ENCODE results near the gene HLF. TPM values are rescaled to one million over a fixed set of nuclear protein-coding genes. Genes with fewer than 3 reads are reported as not detected.

The HLF gene
- total RNA-seq, 1 donor from 2014 or later = 15.1 TPM

GRCh38 chr17:55258578-55259135, 6.1 kb upstream of the HLF start:
- DNase-seq = no peak

- no peak for DNase-seq
These were observed 5.1 kb upstream of the HLF start for GRCh38 chr17:55259684-55260111.

GRCh38 chr17:55261311-55261710, 3.4 kb upstream of the HLF start:
- no peak for DNase-seq

GRCh38 chr17:55263569-55264277, 1.0 kb upstream of the HLF start:
- DNase-seq = no peak

- no peak for DNase-seq
These were observed 499 bp upstream of the HLF start for GRCh38 chr17:55264278-55264644.

GRCh38 chr17:55265311-55266021, 706 bp downstream of the HLF start:
- DNase-seq = peak; percentile 21

- DNase-seq = no peak
These were observed 1.5 kb downstream of the HLF start for GRCh38 chr17:55266051-55266957.

- no peak for DNase-seq
These were observed 2.4 kb downstream of the HLF start for GRCh38 chr17:55266958-55267688.

- no peak for DNase-seq
These were observed 3.3 kb downstream of the HLF start for GRCh38 chr17:55267777-55268648.

GRCh38 chr17:55268649-55269480, 4.1 kb downstream of the HLF start:
- no peak for DNase-seq

GRCh38 chr17:55269894-55270293, 5.1 kb downstream of the HLF start:
- no peak for DNase-seq

GRCh38 chr17:55271223-55271571, 6.4 kb downstream of the HLF start:
- DNase-seq = no peak

- no peak for DNase-seq
These were observed 7.4 kb downstream of the HLF start for GRCh38 chr17:55271958-55272710.

- no peak for DNase-seq
These were observed 8.2 kb downstream of the HLF start for GRCh38 chr17:55272711-55273578.

- DNase-seq = peak; percentile 52
These were observed 9.0 kb downstream of the HLF start for GRCh38 chr17:55273579-55274354.

GRCh38 chr17:55274355-55275255, 9.8 kb downstream of the HLF start:
- no peak for DNase-seq
